NCI-H69 (cell line): ENCODE results near the gene C1QTNF5.

ENCODE experiments used
- DNase-seq: peaks from one replicate; lab custom pipeline; 2025; lab: John Stamatoyannopoulos, UW

The C1QTNF5 gene

DNA sequence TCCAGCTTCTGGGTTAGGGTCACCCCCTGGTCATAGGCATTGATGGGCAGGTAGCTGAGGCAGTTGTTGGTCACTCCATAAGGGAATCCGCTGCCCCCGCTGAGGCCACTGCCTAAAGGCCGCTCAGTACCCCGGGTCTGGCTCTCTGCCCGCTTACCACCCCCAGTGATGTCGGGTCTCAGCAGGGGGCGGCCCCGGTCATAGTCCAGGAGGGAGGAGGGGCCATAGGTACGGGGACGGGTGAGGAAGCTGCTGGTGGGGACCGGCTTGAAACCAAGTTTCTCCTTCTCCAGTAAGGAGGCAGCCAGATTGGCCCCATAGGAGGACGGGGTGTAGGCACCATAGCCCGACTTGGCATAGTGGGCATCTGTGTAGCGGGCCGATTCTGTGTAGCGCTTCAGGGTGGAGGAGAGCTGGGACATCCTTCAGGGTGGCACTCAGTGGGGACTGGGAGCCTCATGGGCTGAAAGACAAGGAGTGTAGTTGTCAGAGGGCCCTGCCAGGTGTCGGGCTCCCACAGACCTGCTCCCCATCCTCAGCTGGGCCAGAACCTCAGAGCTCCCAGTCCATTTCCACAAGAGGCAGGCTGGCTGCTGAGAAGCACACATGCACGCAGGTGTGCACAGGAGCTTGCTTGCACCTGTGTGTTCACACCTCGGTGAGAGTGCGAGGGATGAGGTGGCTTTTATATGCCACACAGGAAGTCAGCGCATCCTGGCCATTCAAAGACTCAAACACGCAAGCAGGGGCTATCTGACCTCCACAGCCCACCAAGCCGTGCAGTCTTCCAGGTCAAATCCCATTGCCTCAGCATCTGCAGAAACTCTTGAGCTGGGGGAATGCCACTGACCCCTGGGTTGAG is 32.6 kb upstream of the C1QTNF5 start:
- no peak for DNase-seq

DNA sequence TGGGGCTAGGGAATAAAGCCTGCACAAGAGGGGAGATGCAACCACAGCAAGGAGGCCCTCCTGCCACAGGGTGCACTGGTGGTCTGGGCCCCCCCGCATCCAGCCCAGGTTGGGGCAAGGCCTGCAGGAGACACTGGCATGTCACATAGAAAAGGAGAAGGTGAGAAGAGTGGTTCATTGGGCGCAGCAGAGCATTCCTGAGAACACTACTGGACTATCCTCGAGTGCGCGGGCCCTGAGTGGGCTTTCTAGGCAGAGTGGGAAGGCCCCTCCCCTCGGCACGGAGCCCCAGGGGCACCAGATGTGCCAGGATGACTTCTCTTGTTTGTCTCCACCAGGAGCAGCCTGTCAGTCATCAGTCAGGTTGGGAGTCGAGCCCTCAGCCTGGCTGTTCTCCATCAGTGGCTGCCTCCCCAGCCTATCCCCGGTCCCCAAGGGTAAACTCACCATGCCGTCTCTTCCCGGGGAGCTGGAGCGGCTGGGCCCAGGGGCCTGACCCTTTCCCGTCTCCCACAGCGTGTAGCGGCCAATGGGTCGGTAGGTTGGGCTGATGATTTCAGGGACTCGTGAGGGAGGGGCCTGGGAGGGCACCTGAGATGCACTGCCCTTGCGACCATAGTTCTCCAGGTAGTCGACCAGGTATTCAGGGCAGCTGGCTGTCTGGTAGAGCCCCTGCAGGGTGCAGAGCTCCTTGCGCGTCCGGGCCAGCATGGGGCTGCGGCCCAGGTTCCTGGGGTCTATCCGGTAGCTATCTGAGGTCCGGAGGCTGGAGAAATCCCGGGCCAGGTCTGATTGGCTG is 31.8 kb upstream of the C1QTNF5 start:
- DNase-seq, result no peak

DNA sequence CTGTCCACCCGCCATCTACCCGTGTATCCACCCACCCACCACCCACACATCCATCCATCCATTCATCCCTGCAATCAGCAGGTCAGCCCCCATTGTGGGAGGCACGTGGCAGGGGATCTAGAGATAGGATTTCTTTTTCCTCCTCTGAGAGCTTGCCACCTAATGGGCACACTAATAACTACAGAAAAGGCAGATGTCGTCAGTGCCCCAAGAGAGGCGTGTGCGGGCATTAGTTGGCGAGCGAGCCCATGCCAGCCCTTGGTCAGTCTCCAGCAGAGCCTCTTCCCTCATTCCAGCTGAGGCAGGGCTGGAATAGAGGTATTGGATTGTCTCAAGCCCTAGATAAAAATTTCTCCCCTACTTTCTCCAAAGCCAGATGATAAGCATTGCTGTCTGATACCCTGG is 31.1 kb upstream of the C1QTNF5 start:
- DNase-seq, result peak; percentile 93

DNA sequence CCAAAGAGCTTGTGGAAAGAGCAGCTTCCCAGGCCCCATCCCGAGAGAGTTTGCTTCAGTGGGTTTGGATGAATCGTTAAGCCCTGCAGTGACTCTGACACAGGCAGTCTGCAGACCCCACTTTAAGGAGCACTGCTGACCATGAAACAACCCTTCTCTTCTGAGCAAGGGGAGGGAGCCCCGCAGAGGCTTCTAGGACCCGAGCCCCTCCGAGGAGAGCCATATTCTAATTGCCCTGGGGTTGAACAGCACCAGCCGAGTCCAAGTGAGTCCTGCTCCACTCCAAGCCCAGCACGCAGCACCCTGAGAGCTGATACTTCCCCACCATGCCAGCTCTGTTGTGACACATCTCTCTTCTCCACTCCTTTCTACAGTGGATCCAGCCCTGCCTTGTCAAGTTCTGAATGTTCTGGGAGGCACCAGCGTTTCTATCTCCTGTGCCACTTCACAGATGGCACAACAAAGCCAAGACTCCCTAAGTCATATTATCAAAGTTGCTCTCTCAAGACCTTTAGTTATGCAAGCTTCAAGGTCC is 30.5 kb upstream of the C1QTNF5 start:
- no peak for DNase-seq

DNA sequence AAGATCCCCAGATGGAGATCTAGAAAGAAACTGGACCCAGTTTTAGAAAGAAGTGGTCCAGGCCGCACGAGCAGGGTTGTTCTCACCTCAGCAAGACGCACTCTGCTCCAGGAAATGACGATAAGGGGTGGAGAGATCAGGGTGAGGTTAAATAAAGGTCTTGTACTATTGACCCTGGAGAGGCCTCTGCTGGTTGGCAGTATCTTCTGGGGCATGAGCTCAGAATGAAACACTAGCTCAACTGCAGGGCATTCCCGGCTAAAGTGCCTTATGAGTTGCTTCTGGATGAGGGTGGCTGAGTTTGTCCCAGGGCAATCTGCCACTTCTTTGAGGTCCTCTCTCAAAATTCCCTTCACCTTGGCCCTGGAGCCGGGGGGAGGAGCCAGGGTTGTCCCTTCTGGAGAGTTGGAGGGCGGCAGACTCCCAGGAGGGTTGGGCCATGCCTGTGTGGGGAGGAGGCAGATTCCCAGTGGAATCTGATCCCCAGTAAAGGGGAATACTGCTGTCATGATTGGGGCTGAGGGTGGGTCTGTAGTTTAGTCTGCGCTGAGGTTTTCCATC is 29.9 kb upstream of the C1QTNF5 start:
- DNase-seq, result no peak

DNA sequence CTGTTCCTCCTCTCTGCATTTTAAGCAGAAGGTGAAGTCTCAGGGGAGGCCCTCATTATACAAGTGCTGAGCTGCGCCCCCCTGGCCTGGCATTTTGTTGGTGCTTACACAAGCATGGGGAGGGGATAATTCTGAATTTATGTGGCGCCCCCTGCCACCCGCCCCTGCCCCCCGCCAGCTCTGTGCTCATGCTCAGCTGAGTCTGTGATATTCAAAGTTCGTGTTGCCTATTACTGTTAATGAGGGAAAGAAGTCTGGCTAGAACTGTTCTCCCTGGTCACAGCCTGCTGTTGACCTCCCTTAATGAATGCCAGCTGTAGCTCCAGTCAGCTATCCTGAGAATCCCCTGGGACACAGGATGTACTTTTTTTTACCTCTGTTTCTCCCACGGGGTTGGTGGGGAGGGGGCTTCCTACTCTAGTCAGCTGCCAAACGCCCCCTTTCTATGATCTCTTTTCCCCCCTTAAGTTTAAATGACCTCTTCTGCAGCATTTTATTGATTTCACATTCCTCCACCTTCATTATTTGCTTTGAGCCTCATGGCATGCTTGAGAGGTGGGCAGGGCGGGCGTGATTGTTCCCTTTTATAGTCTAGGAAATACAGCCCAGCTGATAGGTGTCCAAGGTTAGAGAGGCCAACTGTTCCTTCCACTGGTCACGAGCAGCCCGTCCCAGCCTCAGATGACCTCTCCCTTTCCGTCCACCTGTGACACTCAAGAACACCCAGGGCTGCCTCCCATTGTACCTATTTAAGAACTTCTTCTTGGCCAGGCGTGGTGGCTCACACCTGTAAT is 28.6 kb upstream of the C1QTNF5 start:
- DNase-seq, result peak; percentile 91

DNA sequence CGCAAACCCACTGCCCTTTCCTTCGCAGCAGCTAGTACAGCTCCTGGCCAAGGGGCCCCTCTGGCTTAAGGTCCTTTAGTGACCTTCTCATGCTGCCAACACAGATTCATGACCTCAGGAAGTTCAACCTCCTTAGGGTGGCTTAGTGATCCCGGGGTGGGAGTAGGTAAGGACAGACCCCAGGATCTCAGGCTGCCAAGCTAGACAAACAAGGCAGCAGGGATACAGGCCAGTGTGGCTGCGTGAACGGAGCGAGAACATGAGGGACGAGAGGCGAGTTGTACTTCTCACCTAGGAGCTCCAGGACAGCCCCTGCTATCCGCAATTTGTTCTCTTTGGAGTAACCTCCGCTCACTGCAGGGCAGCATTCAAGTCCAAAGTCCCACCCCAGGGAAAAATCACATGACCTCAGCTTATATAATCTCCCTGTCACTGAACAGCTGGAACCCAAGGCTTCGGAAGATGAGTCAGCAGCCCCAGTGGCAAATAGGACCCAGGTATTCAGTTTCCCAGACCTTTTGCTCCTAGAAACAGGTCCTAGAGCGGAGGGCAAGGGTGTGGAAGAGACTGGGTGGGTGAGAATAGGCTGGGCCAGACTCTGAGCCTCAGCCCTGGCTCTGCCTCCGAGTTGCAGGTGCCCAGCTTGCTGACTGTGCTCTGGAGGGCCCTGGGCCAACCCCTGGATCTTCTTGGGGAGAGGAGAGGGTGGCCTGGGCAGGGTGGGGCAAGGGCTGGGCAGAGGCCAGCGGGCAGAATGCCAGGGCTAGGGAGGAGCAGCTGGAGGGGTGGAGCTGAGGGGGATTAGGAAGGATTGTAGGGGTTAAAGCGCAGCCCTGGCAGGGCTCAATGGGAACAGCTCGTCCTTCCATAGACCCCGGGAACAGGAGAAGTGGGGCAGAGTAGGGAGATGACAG is 27.7 kb upstream of the C1QTNF5 start:
- peak; percentile 93 for DNase-seq

DNA sequence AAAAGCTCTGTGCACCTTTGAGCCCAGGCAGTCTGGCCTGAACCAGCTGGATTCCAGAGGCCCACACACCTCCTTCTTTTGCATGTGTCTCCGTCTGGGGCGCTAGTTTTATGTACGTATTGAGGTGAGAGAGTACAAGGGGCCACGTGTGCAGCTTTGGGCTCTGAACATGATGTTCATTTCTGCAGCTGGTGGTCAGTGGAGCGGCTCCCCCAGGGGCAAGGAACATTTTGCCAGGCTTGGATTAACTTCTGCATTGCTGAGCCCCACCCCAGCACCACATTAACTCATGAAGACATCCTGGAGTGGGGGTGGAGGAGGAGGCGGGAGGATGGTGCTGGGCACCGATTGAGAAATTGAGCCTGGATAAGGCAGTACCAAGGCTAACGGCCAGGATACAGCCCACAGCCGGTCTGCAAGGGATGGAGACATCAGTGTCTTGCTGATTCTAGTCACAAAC is 27.0 kb upstream of the C1QTNF5 start:
- DNase-seq, result no peak

DNA sequence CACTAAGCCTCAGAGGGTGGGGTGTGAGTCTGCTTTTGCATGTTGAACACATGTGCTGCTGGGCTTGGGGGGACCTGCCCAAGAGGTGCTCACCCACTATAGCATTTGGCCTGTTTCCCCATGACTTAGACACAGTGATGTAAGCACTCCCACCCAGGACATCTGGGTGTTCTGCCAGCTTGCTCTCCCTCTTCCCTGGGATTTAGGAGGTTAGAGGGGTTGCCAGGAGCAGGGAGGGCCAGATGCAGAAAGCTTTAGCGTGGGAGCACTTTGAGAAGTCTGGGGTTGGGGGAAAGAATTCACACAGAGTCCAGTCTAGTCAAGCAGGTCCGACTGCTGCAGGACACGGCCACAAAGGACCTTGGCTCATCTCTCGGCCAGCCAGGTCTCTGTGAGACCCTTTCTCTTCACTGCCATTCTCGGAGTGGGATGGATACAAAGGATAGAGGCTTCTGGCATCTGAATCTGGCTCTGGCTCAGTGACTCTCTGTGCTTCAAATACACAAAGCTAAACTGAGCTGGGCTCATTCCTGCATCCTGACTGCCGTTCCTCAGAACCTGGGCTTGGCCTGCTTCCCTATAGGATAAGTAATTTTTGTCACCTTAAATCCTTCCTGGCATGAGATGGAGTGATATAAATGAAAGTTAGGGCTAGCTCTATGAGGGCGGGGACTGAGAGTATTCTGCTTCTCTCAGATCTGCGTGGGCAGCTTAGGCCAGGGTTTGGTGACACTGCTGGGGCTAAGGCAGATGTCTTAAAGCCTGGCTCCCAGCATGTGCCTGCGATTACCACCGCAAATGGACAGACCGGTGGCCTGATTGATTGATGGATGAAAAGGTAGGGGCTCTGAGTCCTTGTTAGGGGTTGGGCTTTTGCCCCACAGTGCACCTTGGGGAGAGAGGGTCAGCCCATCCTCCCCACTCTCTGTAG is 26.3 kb upstream of the C1QTNF5 start:
- DNase-seq, result no peak

DNA sequence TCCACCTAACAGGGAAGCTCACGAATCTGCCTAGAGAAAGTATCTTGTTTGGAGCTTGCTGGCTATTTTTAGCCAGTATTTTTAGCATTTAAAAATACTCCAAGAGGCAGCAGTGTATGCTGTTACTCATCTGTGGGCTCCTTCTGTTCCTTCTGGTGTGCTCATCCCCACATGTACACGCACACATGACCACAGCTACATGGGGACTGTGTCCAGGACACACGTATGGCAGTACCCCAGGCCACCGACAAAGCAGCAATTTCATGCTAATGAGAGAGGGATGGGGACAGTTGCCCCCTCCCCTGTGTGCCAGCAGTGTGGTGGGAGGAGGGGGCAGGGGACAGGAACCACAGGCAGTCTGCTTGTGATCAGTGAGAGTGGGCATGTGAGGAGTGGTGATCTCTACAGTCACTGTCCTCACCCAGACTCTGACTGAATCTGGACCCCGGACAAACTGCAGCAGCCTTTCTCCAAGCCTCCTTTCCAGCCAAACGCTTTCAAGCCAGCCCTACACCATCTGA is 24.4 kb upstream of the C1QTNF5 start:
- no peak for DNase-seq

DNA sequence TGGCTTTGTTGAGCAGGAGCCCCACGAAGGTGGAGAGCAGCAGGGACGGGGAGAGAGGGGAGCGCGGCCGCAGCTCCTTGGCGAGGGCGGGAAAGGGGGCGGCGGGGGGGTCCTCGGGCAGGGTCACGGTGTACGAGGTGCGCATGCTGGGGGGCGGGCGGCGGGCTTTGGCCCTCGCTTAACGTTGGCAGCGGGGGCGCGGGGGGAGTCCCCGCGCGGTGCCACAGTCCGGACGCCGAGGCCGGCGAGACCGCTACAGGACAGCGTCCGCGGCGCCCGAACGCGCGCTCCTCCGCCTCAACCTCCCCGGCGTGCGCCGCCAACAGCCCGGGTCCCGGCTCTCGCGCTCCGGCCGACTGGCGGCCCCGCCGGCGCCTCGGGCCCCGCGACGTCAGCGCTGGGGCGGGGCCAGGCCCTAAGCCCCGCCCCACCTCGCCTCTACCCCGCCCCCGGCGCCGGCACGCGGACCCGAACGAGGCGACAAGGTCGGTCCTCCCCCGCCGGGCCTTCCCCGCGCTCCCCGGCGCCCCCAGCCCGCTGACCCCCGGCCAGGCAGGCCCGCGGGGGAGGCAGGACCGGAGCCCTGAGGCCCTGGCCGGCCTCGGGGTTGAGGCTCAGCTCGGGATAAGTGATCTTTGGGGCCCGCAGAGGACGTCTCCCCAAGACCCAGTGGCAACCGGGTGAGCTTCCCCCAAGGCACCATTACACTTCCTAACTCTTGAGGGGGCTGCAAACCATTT is 23.3 kb upstream of the C1QTNF5 start:
- peak; percentile 77 for DNase-seq

DNA sequence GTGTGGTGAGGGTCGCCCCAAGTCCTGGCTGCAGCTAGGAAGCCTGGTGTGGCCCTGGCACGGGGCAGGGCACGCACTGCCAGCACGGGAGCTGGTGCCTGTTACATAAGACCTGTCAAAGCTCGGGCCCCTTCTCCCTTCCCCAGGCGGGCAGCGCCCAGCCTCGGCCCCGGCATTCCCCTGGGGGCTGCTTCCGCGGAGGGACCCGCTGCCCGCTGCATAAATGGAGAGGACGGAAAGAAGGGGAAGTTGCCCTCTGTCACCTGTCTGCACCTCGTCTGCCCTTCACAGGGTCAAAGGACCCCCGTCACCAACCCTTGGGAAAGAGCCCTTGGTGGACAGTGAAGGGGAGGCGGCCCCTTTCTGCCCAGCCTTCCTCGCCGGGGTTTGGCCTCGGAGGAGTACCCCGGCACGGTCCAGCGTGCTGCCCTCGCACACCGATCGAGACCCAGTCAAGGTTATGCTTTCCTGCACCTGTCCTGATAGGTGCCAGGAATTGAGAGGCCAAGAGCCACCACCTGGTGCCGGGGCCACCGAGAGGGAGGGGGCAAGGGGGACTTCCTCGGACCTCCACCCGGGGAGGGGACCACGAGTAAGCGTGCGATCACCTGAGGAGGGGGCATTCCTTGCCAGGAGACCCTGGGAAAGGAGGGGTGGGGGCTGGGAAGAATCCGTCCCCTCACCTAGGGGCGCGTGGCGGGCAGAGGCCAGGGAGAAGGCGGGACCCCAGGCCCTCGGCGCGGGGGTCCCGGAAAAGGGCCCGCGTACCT is 22.6 kb upstream of the C1QTNF5 start:
- no peak for DNase-seq

DNA sequence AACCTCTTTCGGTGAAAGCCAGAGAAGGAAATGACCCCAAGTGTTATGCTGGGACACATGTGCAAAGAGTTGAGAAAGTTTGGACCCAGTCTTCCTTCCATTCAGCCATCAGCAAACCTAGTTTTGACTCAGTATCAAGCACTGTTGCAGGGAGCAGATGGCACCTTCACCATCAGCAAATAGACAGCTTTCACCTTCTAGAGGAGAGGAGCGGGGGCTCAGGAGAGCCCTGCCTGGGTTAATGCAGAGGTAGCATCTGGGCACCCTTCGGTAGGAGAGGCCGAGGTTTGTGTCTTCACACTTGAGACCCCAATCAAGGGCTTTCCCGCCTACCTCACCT is 22.0 kb upstream of the C1QTNF5 start:
- peak; percentile 60 for DNase-seq

DNA sequence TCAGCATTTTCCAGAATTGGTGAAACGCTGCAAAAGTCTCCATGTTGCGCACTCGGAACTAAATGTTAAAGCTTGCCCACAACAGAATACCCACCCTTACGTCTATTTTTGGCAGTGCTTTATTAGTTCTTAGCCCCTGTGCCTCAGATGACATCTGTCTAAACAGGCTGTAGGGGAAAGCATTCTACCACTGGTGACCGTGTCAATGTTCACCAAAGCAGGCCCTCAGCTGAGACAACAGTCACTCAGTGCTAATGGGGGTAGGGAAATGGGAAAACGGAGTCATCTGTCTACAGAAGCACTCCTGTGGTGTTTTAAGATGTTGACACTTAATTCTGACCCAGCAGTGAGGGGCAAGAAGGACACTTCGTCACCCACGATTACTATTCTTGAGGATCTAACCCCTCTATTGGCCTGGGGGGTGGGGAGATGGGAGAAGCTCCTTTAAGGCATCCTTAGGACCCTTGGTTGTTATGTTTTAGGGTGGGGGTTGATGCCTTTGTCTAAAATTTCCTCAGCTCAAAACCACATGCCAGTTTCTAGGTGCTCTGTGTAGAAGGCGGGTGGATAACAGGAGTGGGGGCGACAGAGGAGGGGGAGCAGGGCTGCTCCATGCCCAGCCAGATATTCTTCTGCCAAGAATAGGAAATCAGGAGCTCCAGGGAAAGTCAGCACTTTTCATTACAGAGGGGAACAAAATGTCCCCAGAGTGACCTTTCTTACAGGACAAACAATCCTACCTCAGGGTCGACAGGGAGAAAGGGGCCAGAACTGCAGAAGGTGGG is 21.4 kb upstream of the C1QTNF5 start:
- DNase-seq, result peak; percentile 32

DNA sequence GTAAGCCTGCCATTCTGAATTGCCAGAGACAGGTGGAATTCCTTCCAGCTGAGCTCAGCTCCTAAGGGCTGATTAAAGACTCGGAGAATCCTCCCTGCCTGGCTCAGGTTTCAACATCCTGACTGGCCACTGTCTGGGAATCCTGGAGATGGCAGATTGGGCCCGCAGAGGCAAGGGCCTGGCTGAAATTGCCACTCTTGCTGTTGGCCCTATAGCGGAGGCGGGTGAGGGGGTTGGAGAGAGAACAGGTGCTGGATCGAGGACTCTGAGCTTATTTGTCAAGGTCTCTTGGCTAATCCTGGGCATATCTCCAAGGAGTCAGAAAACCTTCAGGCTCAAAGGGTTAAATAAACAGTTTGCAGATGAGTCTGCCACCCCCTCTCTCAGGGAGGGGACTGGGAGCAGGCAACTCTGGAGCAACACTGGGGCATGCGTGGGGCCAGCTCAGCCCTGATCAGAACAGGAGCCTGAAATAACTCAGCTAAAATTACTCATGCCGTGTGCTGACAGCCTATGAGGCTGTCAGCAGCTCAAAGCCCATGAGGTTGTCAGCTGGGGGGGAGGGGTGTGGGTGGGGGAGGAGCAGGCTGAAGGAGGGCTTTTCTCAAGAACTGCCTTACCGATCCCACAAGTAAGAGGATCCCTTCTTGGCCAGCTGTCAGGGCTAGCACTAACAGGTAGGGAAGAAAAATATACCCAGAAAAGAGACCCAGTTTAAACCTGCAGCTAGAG is 20.5 kb upstream of the C1QTNF5 start:
- DNase-seq, result peak; percentile 91
